SJSA1 (cell line): ENCODE results near the gene DARS2. TPM values are rescaled to one million over a fixed set of nuclear protein-coding genes. Genes with fewer than 3 reads are reported as not detected.
A peak's percentile ranks its signal among the peaks of the same experiment; 100 is the strongest.
"Not testable (repeated sequence)": the region's sequence is repeated elsewhere in the genome, so short reads cannot be mapped to it uniquely, and the experiment has no call there.

Experiments used
- DNase-seq, 2 experiments: peaks; one replicate each; pipeline ENCODE4 v3.0.0-alpha.2; 2015 to 2020; ENCODE audit warnings: low spot score in 2 of 2, low read depth in 1 of 2
- H3K27ac ChIP-seq: fragments of 250-450 bp; sonication (Bioruptor Pico); 2 replicates; pipeline ENCODE4 v1.5.1; 2020; ENCODE audit warnings: mild to moderate bottlenecking, moderate library complexity
- H3K27me3 ChIP-seq: fragments of 250-450 bp; sonication (Bioruptor Pico); replicated peaks from 2 replicates; pipeline ENCODE4 v1.5.1; 2020; ENCODE audit warnings: mild to moderate bottlenecking, moderate library complexity
- H3K36me3 ChIP-seq: fragments of 250-450 bp; sonication (Bioruptor Pico); 2 replicates; pipeline ENCODE4 v1.5.1; 2020; ENCODE audit warnings: mild to moderate bottlenecking
- H3K4me1 ChIP-seq: fragments of 250-450 bp; sonication (Bioruptor Pico); replicated peaks from 2 replicates; pipeline ENCODE4 v1.6.1; 2021; ENCODE audit warnings: mild to moderate bottlenecking
- H3K4me3 ChIP-seq: fragments of 250-450 bp; sonication (Bioruptor Pico); 2 replicates; pipeline ENCODE4 v1.5.1; 2020; ENCODE audit warnings: mild to moderate bottlenecking
- H3K9me3 ChIP-seq: fragments of 250-450 bp; sonication (Bioruptor Pico); replicated peaks from 2 replicates; pipeline ENCODE4 v1.5.1; 2020; ENCODE audit warnings: mild to moderate bottlenecking
- total RNA-seq: library from RNA; depleted of rRNA; stranded (reverse); fragments of >200 nt; shearing (Covaris generic); gene quantifications from 2 replicates; pipeline ENCODE4 v1.2.3, GENCODE V29; 2014

Gene DARS2
- total RNA-seq, 1 experiment from 2014 or later: 32.4 TPM

DNA sequence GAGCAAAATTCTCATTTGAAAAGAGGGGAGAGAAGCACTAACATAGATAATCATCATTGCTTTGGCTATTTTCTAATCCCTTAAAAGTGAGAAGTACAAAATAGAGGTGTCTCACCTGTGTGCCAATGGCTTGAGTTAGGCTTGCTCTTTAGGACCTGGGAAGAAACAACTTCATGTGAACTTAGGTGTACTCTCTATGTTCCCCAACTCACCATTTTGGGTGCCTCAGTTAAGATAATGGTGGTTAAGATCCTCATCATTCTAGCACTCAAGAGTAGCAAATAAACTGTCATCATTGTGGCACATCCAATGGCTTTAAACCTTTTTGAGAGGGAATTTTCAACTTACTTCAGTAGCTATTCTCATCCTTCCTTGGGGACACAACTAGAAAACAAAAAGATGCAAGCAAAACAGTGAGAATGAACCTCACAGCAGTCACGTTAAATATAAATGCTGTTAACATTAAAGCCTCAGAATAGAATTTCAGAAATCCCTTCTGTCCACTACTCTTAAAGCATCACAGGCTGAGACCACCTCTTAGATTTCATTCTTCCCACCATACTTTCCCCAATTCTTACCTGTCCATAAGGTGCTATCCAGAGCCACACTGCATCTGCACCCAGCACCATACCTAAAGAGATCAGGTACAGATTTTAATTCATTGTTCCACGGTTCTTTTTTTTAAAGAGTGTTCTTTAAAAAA lies 42.1 kb downstream of the DARS2 start:
- H3K36me3 ChIP-seq: peaks cover 61% of the 10 kb centered on the region
- no peaks in the 10 kb centered on the region for H3K27me3 ChIP-seq
- no peaks in the 10 kb centered on the region for H3K9me3 ChIP-seq
- H3K4me3 ChIP-seq: peak overlapping the region; percentile 71
- peaks cover 16% of the 10 kb centered on the region for H3K4me1 ChIP-seq
- H3K27ac ChIP-seq: peak overlapping the region; percentile 59; the same call in 1 of the 2 replicates
- peak in 1 of 2 experiments; percentile 20 for DNase-seq

DNA sequence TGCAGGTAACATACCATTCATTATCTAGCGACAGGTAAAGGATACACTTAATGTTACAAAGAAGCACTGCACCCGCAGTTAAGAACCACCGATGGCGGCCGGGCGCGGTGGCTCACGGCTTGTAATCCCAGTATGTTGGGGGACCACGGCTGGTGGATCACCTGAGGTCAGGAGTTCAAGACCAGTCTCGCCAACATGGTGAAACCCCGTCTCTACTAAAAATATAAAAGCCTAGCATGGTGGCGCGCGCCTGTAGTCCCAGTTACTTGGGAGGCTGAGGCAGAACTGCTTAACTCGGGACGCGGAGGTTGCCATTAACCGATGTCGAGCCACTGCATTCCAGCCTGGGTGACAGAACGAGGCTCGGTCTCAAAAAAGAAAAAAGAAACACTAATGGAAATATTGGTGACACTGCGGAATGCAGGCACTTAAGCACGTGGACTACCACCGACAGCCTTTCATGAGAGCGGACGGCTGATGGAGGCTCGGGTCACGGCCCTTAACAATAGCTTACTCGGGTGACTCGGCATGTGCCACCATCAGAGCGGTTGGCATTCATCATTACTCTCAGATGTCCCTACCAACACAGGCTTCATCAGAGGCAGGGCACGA lies 42.8 kb downstream of the DARS2 start:
- H3K27ac ChIP-seq: peak overlapping the region; percentile 59

DNA sequence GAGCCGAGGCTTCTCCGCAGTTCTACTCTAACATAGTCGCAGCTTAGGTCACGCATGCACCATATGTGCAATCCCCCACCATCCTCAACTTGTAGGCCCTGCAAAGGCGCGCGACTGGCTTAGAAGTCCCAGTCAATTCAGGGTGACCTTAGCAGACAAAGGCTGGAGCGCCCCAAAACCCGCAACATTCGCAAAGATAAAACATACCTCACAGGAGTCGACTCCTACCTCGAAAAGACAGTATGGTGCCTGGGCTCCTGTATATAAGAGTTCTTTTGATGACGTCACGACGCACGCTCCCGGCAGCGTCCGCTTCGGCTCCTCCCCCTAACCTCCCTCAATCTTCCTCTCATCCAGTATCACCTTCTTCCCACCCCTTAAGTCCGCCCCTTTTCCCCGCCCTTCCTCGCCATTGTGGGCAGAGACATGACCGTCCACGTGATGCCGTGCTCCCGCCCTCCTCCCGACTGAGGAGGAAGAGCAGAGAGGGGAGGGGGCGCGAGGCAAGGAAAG lies 43.3 kb downstream of the DARS2 start, which contains the start of gene GAS5:
Gene GAS5 (minus strand): TSS at position 237 of the 513 bp plus-strand sequence.
- Histone ChIP-seq H3K36me3 (peaks cover 48% of the 10 kb centered on the region), H3K27ac (peak within 1 kb of the TSS; percentile 67), H3K27me3 (no peaks in the 10 kb centered on the region), H3K4me3 (peak within 1 kb of the TSS; percentile 71), H3K4me1 (peaks cover 16% of the 10 kb centered on the region), H3K9me3 (no peaks in the 10 kb centered on the region)
- DNase-seq: peak; percentile 98 to 100

More for the DNA sequence above, 42.8 kb downstream of the DARS2 start:
- peaks cover 54% of the 10 kb centered on the region for H3K36me3 ChIP-seq
- H3K4me1 ChIP-seq: peaks cover 16% of the 10 kb centered on the region
- H3K9me3 ChIP-seq: no peaks in the 10 kb centered on the region
- DNase-seq: peak in 1 of 2 experiments; percentile 49
- no peaks in the 10 kb centered on the region for H3K27me3 ChIP-seq
- H3K4me3 ChIP-seq: peak overlapping the region; percentile 71

- peaks cover 16% of the 10 kb centered on the region for H3K4me1 ChIP-seq
- peaks cover 46% of the 10 kb centered on the region for H3K36me3 ChIP-seq
- H3K27me3 ChIP-seq: no peaks in the 10 kb centered on the region
- H3K27ac ChIP-seq: peak within 1 kb of the TSS; percentile 67
- DNase-seq: peak; percentile 52 to 82
- H3K4me3 ChIP-seq: peak within 1 kb of the TSS; percentile 71
- no peaks in the 10 kb centered on the region for H3K9me3 ChIP-seq
These were observed 44.0 kb downstream of the DARS2 start, which contains the start of gene ZBTB37 for GRCh38 chr1:173868266-173869020. TSS of gene ZBTB37 (plus strand) at chr1:173868380. CDS start at chr1:173870226, 1,846 bp downstream.

GRCh38 chr1:173869021-173869359 lies 44.5 kb downstream of the DARS2 start:
- Histone ChIP-seq H3K4me3 (peak overlapping the region; percentile 71), H3K9me3 (no peaks in the 10 kb centered on the region), H3K4me1 (peaks cover 16% of the 10 kb centered on the region), H3K27ac (no peak overlapping the region), H3K27me3 (no peaks in the 10 kb centered on the region), H3K36me3 (peaks cover 43% of the 10 kb centered on the region)
- no peak for DNase-seq

- Histone ChIP-seq H3K36me3 (peaks cover 28% of the 10 kb centered on the region), H3K27ac (no peak overlapping the region), H3K4me3 (no peak overlapping the region), H3K27me3 (no peaks in the 10 kb centered on the region), H3K9me3 (no peaks in the 10 kb centered on the region), H3K4me1 (peaks cover 14% of the 10 kb centered on the region)
- no peak for DNase-seq
These were observed 46.0 kb downstream of the DARS2 start for GRCh38 chr1:173870252-173871075.

- DNase-seq: no peak
- Histone ChIP-seq H3K27me3 (no peaks in the 10 kb centered on the region), H3K27ac (no peak overlapping the region), H3K4me1 (peaks cover 7% of the 10 kb centered on the region), H3K4me3 (no peak overlapping the region), H3K9me3 (no peaks in the 10 kb centered on the region), H3K36me3 (peaks cover 22% of the 10 kb centered on the region)
These were observed 46.6 kb downstream of the DARS2 start for GRCh38 chr1:173871091-173871490.

DNA sequence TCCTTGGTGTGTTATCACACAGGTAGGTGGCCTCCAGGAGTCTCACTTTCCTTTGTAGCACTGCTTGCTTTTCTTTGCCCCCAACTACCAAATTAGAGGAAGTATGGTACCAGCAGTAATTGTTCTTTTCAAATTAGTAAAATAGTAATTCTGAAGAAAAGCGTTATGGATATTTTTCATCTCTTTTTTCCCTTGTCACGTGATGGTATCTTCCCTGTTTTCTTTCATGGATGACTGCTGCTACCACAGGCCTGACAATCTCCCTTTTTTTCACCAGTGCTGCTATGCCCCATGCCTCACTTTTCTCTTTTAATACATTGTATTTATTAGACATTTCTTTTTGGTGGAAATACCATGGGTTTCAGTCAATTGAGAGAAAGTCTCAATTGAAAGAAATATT lies 47.0 kb downstream of the DARS2 start:
- Histone ChIP-seq H3K27ac (no peak overlapping the region), H3K9me3 (no peaks in the 10 kb centered on the region), H3K4me3 (no peak overlapping the region), H3K4me1 (peaks cover 3% of the 10 kb centered on the region), H3K27me3 (no peaks in the 10 kb centered on the region), H3K36me3 (peaks cover 21% of the 10 kb centered on the region)
- DNase-seq: no peak

DNA sequence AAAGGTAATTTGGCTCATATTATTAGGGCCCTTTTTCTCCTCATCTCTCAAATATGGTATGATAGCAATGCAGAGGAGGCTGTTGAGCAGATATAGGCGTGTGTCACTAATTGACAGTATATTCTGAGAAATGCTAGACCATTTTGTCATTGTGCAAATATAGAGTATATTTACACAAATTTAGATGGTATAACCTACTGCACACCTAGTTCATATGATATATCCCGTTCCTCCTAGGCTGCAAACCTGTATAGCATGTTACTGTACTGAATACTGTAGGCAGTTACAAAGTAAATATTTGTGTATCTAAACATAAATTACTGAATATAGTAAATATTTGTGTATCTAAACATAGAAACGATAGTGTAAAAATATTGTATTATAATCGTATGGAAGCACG lies 52.3 kb downstream of the DARS2 start:
- H3K36me3 ChIP-seq: peaks cover 19% of the 10 kb centered on the region
- H3K4me3 ChIP-seq: no peak overlapping the region
- H3K27ac ChIP-seq: no peak overlapping the region
- H3K27me3 ChIP-seq: no peaks in the 10 kb centered on the region
- H3K4me1 ChIP-seq: no peaks in the 10 kb centered on the region
- no peak for DNase-seq
- H3K9me3 ChIP-seq: no peaks in the 10 kb centered on the region

- H3K4me3 ChIP-seq: no peak overlapping the region
- no peak for DNase-seq
- H3K27ac ChIP-seq: no peak overlapping the region
- H3K9me3 ChIP-seq: no peaks in the 10 kb centered on the region
- no peaks in the 10 kb centered on the region for H3K4me1 ChIP-seq
- H3K36me3 ChIP-seq: peaks cover 16% of the 10 kb centered on the region
- no peaks in the 10 kb centered on the region for H3K27me3 ChIP-seq
These were observed 53.8 kb downstream of the DARS2 start for GRCh38 chr1:173878251-173878650.

- not testable (repeated sequence) for DNase-seq, H3K9me3 ChIP-seq, H3K27me3 ChIP-seq, H3K27ac ChIP-seq, H3K4me3 ChIP-seq, H3K4me1 ChIP-seq
- peaks cover 18% of the 10 kb centered on the region for H3K36me3 ChIP-seq
These were observed 56.6 kb downstream of the DARS2 start for GRCh38 chr1:173881117-173881516.

DNA sequence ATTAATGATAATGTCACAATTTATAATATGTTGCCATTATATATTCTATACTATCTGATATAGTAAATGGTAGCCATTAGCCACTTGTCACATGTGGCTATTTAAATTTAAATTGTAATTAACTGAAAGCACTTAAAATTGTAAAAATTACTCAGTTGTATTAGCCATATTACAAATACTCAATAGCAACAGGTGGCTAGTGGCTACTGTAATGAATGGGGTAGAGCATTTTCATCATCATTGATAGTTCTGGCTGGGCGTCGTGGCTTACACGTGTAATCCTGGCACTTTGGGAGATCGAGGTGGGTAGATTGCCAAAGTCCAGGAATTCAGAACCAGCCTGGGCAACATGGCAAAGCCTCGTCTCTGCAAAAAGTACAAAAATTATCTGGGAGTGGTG lies 60.2 kb downstream of the DARS2 start:
- peaks cover 20% of the 10 kb centered on the region for H3K36me3 ChIP-seq

More for the DNA sequence above, 60.2 kb downstream of the DARS2 start:
- Histone ChIP-seq H3K9me3 (no peaks in the 10 kb centered on the region), H3K27ac (no peak overlapping the region), H3K4me1 (no peaks in the 10 kb centered on the region), H3K27me3 (no peaks in the 10 kb centered on the region), H3K4me3 (no peak overlapping the region)
- no peak for DNase-seq
